Endothelial cell of hepatic sinusoid (primary cell): ENCODE results near the gene CADPS.

Experiments
- in situ Hi-C: cut with HindIII; loops from 2 replicates; pipeline ENCODE4 v1.10.0; 2017; ENCODE audit warnings: low sequenced_read_pairs

The CADPS gene

GRCh38 chr3:62815981-62816380 is 59.2 kb downstream of the CADPS start:
- in situ Hi-C loops = no loop called here

- in situ Hi-C loops = no loop called here
These were observed 62.6 kb downstream of the CADPS start for GRCh38 chr3:62812631-62813030.

- in situ Hi-C loops = no loop called here
These were observed 64.1 kb downstream of the CADPS start for GRCh38 chr3:62811119-62811518.

GRCh38 chr3:62809369-62809768 is 65.8 kb downstream of the CADPS start:
- in situ Hi-C loops = no loop called here

GRCh38 chr3:62805580-62806277 is 69.5 kb downstream of the CADPS start:
- in situ Hi-C loops = no loop called here

GRCh38 chr3:62805106-62805505 is 70.1 kb downstream of the CADPS start:
- in situ Hi-C loops = no loop called here

GRCh38 chr3:62803276-62803675 is 71.9 kb downstream of the CADPS start:
- in situ Hi-C loops = no loop called here

GRCh38 chr3:62798000-62798399 is 77.2 kb downstream of the CADPS start:
- in situ Hi-C loops = no loop called here

GRCh38 chr3:62797132-62797531 is 78.1 kb downstream of the CADPS start:
- in situ Hi-C loops = no loop called here

GRCh38 chr3:62795978-62796657 is 79.1 kb downstream of the CADPS start:
- in situ Hi-C loops = no loop called here

GRCh38 chr3:62793946-62794345 is 81.3 kb downstream of the CADPS start:
- in situ Hi-C loops = no loop called here

GRCh38 chr3:62785384-62785783 is 89.8 kb downstream of the CADPS start:
- in situ Hi-C loops = no loop called here

- in situ Hi-C loops = no loop called here
These were observed 94.1 kb downstream of the CADPS start for GRCh38 chr3:62781121-62781520.

- in situ Hi-C loops = no loop called here
These were observed 97.5 kb downstream of the CADPS start for GRCh38 chr3:62777674-62778073.

- in situ Hi-C loops = no loop called here
These were observed 98.1 kb downstream of the CADPS start for GRCh38 chr3:62777130-62777529.

GRCh38 chr3:62774221-62774620 is 101.0 kb downstream of the CADPS start:
- in situ Hi-C loops = no loop called here

- in situ Hi-C loops = no loop called here
These were observed 103.7 kb downstream of the CADPS start for GRCh38 chr3:62771331-62772072.

- in situ Hi-C loops = no loop called here
These were observed 106.3 kb downstream of the CADPS start for GRCh38 chr3:62768896-62769295.

GRCh38 chr3:62761711-62762110 is 113.5 kb downstream of the CADPS start:
- in situ Hi-C loops = no loop called here

- in situ Hi-C loops = no loop called here
These were observed 113.9 kb downstream of the CADPS start for GRCh38 chr3:62761311-62761710.

GRCh38 chr3:62758296-62759066 is 116.7 kb downstream of the CADPS start:
- in situ Hi-C loops = no loop called here
